Measurements from ENCODE around the gene DRC1.

DNA sequence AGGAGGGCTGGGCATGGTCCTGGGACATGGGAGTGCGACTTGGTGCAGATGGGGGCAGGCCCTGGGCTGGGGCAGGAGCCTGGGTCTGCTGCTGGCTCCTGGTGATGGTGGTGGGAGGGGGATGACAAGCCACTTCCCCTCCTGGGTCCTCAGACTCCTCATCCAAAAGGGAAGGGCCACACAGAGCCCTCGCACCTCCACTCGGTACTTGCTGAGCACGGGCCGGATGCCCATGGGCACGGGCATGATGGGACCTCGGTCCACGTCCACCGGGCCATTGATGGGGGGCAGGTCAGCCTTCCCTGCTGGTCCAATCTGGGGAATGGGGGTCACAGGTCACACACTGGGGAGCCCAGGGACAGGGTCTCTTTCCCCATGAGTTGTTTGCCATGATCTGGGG is 72.1 kb downstream of the DRC1 start:
- TF ChIP-seq, protein P1, sequence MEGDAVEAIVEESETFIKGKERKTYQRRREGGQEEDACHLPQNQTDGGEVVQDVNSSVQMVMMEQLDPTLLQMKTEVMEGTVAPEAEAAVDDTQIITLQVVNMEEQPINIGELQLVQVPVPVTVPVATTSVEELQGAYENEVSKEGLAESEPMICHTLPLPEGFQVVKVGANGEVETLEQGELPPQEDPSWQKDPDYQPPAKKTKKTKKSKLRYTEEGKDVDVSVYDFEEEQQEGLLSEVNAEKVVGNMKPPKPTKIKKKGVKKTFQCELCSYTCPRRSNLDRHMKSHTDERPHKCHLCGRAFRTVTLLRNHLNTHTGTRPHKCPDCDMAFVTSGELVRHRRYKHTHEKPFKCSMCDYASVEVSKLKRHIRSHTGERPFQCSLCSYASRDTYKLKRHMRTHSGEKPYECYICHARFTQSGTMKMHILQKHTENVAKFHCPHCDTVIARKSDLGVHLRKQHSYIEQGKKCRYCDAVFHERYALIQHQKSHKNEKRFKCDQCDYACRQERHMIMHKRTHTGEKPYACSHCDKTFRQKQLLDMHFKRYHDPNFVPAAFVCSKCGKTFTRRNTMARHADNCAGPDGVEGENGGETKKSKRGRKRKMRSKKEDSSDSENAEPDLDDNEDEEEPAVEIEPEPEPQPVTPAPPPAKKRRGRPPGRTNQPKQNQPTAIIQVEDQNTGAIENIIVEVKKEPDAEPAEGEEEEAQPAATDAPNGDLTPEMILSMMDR (conservative IDR thresholded peaks at IDR 0.05; ENCODE audit: low read length) = no peak
- TF ChIP-seq EZH2phosphoT487 (IDR thresholded peaks at IDR 0.05; ENCODE audit: borderline replicate concordance, low read depth, low read length) = no peak
